Medulla oblongata (tissue), 1 donor: ENCODE data around the gene PPP2R5D.
A peak's percentile ranks its signal among the peaks of the same experiment; 100 is the strongest.
"Not testable (repeated sequence)": the region's sequence is repeated elsewhere in the genome, so short reads cannot be mapped to it uniquely, and the experiment has no call there.

Experiments
- DNase-seq: peaks from one replicate; pipeline ENCODE4 v3.0.0-alpha.2; 2015; ENCODE audit errors: extremely low spot score

The PPP2R5D gene

DNA sequence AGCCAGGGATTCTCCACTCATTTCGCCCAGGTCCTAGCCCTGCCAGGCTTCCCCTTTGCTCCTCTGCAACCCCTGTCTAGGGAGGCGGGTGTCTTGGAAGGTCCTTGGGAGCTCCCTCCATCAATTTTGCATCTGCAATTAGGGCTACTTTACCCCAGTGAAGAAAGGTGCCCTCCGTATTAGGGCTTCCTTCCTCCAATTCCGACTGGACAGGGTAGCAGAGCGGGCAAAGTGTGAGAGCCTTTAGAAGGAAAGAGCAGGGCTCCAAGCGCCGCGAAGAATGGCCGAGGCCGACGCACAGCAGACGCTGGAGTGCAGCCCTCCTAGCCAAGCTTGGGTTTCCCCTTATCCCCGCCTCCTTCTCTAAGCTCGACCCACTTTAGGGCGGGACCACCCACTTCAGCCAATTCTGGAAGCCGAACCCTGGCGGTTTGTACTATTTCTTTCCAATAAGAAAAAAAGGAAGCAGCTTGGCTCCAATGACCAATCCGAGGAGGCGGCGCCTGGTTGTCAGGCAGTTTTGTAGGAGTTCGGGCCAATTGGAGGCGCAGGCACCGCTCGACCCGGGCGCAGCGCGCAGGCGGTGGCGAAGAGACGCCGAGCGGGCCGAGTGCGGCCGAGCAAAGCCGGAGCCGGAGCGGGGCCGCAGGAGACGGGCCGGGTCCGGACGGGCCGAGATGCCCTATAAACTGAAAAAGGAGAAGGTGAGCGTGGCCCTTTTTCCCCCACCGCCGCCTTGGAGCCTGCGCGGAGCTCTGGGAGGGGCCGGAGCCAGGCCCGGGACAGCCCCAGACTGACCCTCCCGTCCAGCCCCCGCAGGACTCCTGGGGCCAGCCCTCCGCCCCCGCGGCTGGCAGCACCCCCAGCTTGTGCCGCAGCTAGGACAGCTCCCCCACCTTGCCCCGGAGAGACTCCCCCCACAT is at the start of gene PPP2R5D:
Gene PPP2R5D, plus strand, starts transcription at position 570 of the 923 bp plus-strand sequence. Its CDS starts 108 bp downstream, at position 678.
- DNase-seq = peak; percentile 100

DNA sequence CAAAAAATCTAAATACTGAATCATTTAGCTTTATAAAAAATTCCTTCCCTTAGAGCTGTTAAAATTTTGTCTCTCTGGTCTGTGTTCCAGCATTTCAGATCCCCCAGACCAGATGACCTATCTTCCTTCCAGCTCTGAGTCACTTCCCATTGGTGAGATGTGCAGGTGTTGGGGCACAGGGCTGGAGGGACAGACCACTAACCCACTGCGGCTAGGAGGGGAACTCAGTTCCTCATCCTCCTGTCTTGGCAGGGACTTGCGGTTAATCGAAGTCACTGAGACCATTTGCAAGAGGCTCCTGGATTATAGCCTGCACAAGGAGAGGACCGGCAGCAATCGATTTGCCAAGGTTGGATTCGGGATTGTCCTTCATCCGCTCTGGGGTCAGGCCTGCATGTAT is 49.0 kb upstream of the PPP2R5D start:
- no peak for DNase-seq

DNA sequence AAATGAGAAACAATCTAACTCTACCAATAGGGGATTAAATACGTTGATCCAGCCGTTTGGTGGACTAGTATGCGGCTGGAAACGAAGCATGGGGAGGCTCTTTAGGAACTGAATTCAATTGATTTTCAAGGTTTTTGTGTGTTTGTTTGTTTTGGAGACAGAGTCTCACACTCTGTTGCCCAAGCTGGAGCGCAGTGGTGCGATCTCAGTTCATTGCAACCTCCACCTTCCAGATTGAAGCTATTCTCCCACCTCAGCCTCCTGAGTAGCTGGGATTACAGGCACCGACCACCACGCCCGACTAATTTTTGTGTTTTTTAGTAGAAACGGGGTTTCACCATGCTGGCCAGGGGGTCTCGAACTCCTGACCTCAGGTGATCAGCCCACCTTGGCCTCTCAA is 48.0 kb upstream of the PPP2R5D start:
- no peak for DNase-seq

DNA sequence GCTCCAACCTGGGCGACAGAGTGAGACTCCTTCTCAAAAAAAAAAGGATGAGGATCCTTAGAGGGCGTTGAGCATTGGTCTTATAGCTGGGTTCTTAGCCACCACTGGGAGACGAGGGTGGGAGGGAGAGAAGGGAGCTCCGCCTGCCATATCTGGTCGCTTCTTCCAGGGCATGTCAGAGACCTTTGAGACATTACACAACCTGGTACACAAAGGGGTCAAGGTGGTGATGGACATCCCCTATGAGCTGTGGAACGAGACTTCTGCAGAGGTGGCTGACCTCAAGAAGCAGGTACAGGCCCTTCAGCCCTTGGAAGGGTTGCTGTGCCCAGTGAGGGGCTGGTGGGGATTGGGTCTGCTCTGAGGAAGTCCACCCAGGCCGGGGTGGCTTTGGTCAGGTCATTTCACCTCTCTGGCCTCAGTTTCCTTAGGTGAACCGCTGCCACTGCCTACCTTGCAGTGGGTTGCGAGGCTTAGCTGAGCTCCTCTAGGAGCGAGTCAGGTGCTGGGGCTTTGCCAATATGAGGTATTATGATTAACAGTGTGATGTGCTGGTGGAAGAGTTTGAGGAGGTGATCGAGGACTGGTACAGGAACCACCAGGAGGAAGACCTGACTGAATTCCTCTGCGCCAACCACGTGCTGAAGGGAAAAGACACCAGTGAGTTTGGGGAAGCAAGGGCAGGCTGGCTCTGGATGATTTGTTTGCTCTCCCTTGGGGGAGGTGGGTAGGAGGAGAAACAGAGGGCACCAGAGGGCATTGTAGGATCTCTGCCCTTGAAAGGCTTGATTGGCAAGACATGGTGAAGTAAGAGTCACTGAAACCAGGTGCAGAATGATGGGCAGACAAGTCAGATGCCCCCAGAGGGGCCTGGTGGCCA is 46.6 kb upstream of the PPP2R5D start:
- DNase-seq = no peak

DNA sequence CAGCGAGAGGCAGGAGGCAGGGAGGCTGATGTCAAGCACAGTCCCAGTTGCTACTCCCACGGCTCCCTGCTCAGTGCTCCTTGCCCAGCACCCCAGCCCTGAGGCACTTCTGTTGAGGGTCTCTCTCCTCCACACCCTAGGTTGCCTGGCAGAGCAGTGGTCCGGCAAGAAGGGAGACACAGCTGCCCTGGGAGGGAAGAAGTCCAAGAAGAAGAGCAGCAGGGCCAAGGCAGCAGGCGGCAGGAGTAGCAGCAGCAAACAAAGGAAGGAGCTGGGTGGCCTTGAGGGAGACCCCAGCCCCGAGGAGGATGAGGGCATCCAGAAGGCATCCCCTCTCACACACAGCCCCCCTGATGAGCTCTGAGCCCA is 46.0 kb upstream of the PPP2R5D start:
- DNase-seq = no peak

DNA sequence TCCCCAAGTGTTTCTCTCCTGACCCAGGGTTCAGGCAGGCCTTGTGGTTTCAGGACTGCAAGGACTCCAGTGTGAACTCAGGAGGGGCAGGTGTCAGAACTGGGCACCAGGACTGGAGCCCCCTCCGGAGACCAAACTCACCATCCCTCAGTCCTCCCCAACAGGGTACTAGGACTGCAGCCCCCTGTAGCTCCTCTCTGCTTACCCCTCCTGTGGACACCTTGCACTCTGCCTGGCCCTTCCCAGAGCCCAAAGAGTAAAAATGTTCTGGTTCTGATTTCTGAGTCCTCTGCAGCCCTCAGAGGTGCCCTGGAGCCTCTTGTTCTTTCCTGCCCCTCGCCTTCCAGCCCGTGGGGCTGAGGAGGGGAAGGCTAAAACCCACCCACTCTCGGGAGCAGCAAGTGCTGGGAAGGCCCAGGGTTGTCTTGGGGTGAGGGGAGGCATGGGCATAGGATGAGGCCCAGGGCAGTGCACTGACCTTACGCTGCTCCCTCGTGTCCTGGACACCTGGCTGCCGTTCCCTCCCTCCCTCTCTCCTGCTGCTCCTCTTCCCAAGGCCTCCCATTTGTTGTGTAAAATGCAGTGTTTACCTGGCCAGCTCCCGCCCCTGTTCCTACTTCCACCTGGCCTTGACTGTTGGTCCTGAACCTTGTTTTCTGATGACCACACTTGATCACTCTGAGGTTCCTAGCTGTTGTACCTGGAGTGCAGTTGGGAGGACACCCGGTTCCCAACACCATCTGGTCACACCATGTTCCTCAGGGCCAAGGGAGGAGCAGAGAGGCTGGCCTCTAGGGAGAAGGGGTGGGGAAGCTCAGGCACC is 45.2 kb upstream of the PPP2R5D start:
- DNase-seq = no peak

DNA sequence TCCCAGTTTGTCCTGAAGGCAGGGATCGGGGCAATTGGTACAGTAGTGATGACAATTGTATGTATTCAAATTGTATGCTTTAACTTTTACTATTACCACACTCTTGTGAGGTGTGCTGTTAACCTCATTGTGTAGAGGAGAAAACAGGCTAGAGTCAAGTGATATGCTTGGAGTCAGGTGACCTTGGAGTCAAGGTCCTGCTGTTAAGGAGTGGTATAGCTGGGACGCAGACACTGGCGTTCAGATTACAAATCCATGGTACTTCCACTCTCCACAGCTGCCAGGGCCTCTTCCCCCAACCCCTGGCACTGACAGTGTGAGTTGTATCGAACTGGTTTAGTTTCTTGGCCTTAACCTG is 44.6 kb upstream of the PPP2R5D start:
- DNase-seq = no peak

DNA sequence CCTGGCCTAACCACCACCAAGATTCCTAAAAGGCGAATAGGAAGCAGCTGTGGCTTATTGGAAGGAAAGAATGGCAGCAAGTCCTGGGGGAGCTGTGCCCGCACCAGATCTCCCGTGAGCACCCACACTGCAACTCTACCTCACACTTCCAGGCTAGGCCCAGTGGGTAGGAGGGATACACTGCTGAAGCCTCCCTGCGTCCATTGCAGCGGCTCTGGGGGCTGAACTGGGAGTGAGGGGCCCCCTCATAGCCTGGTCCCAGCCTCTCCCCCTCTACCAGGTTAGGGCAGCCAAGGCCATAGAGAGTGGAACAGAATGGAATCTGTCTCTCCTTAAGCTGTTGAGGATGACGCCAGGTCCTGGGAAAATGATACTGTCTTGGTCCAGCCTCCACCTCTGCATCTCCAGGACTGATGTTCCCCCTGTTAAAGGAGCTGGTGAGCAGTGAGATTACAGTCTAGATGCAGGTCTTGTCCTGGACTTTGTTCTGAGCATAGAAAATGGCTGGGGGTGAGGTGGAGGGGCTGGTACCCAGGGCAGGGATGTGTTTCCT is 43.8 kb upstream of the PPP2R5D start:
- DNase-seq = no peak

DNA sequence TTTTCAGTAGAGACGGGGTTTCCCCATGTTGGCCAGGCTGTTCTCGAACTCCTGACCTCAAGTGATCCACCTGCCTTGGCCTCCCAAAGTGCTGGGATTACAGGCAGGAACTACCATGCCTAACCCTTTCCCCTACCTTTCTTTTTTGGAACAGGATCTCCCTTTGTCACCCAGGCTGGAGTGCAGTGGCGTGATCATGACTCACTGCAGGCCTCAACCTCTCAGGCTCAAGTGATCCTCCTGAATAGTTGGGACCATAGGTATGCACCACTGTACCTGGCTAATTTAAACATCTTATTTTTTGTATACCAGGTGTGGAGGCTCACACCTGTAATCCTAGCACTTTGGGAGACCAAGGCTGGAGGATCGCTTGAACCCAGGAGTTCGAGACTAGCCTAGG is 43.0 kb upstream of the PPP2R5D start:
- not testable (repeated sequence) for DNase-seq

DNA sequence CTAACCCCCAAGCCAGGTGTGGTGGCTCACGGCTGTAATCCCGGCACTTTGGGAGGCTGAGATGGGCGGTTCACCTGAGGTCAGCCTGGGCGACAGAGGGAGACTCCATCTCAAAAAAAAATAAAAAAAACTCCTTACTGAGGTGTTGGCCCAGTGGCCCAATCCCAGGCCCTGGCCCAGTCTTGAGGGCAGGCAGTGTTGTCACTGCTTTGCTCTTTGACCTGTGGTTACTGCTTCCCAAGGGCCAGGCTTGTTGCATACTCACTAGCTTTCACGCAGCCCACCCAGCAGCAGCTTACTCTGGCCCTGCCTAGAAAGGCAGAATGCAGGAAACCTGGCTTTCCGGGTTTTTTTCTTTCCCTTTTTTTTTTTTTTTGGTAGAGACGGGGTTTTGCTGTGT is 41.9 kb upstream of the PPP2R5D start:
- no peak for DNase-seq

DNA sequence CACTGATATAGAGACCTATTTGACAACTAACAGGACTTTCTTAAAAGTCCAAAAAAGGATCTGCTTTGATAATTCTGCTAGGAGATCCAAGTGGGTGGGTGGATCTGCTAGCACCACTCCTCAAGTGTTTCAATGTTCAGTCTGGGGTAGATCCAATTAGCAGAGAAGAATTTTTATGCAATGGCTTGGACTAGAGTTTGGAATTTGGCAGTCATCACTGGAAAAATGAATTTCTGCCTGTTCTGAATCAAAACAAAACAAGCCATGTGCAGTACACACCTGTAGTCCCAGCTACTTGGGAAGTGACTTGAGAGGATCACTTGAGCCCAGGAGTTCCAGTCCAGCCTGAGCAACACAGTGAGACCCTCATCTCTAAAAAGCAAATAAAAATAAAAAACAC is 36.4 kb upstream of the PPP2R5D start:
- DNase-seq = no peak

DNA sequence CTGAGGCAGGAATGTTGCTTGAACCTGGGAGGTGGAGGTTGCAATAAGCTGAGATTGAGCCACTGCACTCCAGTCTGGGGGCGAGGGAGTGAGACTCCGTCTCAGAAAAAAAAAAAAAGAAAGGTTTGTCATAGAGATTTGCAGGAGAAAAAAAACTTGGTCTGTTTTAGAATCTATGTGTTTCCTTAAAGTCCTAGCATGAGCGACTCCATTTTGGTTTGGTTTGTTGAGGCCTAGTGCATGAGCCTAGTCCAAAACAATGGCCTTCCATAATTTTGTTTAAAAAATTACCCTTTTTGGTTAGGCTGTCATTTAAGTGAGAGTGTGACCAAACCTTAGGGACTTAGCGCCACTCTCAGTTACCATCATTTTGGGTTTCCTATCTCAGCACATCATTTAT is 32.0 kb upstream of the PPP2R5D start:
- DNase-seq = no peak

DNA sequence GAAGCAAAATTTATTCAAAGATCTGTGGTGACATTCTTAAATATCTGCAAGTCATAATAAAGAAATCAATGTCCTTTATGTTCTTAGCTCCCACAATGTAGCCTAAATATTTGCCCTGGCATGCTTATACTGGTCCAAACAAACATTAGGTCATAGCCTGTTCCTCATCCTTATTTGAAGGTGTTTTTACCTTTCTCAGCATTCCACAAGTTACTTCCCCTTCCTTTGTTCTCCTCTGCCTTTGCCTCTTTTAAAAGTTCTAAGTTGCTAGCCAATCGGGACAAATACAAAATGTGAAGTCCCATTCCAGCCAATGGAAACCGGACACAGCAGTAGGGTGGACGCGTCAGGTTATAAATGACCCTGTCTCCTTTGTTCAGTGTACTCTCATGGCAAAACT is 30.0 kb upstream of the PPP2R5D start:
- DNase-seq = not testable (repeated sequence)

DNA sequence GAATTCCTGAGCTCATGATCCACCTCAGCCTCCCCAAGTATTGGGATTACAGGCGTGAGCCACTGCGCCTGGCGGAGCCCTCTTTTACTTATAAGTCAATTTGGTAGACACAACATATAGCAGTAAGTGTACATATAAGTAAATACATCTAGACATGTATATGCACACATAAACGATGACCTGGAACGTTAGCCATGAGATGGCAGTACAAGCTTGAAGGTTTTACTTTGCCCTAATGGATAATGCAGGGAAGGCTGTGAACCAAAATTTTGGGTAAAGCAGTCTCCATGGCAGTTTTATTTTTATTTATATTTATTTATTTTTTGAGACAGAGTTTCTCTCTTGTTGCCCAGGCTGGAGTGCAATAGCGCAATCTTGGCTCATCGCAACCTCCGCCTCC is 26.2 kb upstream of the PPP2R5D start:
- no peak for DNase-seq

DNA sequence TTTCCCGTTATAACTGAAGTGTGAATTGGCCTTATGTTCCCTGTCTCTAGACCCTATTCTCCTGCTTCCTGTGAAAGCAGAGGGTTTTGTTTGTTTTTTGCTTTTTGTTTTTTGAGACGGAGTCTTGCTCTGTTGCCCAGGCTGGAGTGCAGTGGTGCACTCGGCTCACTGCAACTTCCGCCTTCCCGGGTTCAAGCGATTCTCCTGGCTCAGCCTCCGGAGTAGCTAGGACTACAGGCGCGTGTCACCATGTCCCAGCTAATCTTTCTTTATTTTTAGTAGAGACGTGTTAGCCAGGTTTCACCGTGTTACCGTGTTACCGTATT is 24.5 kb upstream of the PPP2R5D start:
- no peak for DNase-seq

DNA sequence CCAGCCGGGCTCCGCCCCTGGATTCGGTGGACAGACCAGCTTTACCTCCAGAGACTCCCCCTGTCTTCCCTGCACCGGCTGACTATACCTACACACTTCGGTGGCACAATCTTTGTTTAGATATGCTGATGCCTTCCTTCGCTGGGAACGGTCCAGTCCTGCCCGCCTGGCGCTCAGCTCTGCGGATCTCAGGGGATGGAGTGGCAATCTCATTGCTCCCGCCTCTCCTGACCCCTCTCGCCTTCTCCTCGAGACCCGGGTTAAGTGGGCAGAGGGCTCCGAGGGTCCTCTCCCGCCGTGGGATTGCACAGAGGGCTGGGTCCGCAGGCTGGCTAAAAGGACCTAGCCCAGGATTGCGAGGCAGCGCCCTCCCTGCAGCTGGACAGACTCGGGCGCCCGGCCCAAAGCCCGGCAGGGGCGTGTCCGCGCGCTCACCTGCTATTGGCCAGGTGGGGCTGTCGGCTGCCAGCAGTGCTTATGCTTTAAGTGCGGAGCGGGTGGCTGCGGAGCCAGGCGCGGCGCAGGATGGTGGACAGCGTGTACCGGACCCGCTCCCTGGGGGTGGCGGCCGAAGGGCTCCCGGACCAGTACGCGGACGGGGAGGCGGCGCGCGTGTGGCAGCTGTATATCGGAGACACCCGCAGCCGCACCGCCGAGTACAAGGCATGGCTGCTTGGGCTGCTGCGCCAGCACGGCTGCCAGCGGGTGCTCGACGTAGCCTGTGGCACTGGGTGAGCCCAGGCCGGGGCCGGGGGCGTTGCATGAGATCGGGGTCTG is 23.9 kb upstream of the PPP2R5D start, which contains the start of gene GNMT:
Gene GNMT, plus strand, starts transcription at position 512 of the 777 bp plus-strand sequence. Its CDS starts 14 bp downstream, at position 526.
- no peak for DNase-seq

DNA sequence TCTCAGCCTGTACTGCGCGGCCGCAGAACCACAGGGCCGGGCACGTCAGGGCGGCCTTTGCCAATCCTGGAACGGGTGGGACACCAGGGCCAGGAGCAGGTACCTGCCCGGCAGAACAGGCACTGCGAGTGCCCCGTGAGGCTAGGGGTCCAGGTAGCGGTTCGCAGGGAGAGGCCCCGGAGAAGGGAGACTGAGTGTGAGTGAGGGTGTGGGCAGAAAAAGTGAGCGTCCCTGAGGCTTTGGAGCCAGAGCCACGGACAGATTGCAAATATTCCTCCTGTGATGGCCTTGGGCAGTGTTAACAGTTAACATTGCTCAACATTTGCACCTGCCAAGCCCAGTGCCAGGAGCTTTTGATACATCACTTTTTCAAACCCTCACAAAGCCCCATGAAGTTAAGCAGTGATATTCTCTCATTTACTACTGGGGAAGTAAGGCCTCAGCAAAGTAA is 23.3 kb upstream of the PPP2R5D start:
- DNase-seq = no peak

DNA sequence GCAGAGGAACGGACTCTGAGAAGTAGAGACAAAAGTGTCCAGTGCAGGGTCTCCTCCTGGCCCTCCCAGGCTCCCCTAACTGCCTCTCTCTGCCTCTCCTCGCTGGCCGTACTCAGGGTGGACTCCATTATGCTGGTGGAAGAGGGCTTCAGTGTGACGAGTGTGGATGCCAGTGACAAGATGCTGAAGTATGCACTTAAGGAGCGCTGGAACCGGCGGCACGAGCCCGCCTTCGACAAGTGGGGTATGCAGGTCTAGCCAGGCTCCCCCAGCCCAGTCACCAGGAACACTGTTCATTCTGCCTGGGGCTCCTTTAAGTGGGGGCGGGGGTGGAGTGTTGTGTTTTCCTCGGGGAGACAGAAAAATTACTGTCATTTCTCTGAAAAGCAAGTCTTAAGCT is 22.3 kb upstream of the PPP2R5D start:
- DNase-seq = no peak

DNA sequence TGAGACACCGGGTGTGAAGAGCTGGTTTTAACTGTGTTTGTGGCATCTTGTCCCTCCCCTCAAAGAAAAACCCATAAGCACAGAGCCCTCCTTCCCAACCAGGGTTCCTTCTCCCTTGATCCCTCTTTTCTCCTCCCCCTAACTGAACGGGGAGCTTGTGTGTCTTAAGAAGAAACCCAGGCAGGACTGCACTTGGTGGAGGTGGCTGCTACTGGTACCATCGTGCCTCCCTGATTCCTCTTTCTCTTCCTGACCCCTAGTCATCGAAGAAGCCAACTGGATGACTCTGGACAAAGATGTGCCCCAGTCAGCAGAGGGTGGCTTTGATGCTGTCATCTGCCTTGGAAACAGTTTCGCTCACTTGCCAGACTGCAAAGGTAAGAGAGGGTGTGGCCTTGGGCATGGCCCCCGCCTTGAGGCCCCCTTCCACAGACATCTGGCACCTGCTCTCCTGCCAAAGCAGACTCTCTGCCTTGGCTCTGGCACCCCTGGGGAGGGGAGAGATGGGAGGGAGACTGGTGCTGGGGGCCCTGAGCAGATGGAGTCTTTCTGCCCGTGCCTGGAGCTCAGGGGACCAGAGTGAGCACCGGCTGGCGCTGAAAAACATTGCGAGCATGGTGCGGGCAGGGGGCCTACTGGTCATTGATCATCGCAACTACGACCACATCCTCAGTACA is 21.7 kb upstream of the PPP2R5D start:
- no peak for DNase-seq

DNA sequence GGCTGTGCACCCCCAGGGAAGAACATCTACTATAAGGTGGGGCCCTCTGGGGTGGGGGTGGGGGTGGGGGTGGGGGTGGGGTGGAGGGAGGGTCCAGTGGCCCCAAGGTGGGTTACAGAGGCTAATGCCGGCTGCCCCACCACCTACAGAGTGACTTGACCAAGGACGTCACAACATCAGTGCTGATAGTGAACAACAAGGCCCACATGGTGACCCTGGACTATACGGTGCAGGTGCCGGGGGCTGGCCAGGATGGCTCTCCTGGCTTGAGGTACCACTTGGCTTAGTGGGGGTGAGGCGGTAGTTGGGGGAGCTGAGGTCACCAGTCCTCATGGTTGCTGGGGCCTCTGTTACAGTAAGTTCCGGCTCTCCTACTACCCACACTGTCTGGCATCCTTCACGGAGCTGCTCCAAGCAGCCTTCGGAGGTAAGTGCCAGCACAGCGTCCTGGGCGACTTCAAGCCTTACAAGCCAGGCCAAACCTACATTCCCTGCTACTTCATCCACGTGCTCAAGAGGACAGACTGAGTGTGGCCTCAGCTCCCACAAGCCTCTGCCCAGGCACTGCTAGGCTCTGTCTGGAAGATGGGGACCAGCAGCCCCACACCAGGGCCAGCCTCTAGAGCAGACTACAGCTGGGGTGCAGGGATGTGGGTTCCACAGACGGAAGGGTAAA is 21.1 kb upstream of the PPP2R5D start:
- DNase-seq = no peak
